GM19099 (cell line): ENCODE measurements around the gene SCAF1.
A peak's percentile ranks its signal among the peaks of the same experiment; 100 is the strongest.

Experiments
- POLR2A ChIP-seq: IDR thresholded peaks from 3 replicates; pipeline ENCODE4 v1.6.1; 2011; ENCODE audit warnings: low read depth; ENCODE audit not compliant: insufficient read length; ENCODE audit errors: extremely low read depth

Gene SCAF1

GRCh38 chr19:49637821-49638738 lies 3.9 kb upstream of the SCAF1 start:
- TF ChIP-seq POLR2A = no peak

DNA sequence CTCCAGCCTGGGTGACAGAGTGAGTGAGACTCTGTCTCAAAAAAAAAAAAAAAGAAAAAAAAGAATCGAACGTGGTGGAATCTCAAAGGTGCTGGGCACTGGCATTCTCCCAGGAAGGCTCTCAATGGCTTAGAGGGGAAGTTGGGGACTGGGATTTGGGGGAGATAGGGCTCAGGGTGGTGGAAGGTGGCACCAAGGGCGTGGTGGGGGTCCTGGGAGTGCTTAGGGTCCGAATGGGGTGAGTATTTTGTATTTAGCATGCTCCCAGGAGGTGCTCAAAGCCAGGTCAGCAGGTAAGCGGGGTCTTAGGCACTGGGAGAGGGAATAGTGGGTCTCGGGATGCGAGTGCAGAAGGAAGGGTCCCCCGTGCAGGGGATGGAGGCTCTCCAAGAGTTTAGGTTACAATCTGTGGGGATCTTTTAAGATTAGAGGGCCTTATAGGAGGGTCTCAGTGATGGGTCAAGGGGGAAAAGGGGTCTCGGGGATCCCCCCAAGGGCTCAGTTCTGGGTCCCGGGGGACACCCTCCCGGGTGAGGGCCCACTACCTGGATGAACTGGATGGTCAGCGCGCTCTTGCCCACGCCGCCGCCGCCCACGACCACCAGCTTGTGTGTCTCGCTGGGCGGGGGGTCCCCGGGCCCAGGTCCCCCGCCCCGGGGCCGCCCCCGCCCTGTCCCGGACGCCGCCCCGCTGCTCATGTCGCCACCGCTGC lies 2.5 kb upstream of the SCAF1 start:
- no peak for TF ChIP-seq POLR2A

GRCh38 chr19:49640113-49640898 lies 1.7 kb upstream of the SCAF1 start, which contains the start of gene RRAS:
Gene RRAS (minus strand): TSS chr19:49640143. CDS start chr19:49640098, 45 bp downstream.
- TF ChIP-seq POLR2A = peak; percentile 90

GRCh38 chr19:49642492-49643035 lies 555 bp downstream of the SCAF1 start:
- no peak for TF ChIP-seq POLR2A

- no peak for TF ChIP-seq POLR2A
These were observed 1.5 kb downstream of the SCAF1 start for GRCh38 chr19:49643466-49643865.

GRCh38 chr19:49645592-49645991 lies 3.6 kb downstream of the SCAF1 start:
- no peak for TF ChIP-seq POLR2A

DNA sequence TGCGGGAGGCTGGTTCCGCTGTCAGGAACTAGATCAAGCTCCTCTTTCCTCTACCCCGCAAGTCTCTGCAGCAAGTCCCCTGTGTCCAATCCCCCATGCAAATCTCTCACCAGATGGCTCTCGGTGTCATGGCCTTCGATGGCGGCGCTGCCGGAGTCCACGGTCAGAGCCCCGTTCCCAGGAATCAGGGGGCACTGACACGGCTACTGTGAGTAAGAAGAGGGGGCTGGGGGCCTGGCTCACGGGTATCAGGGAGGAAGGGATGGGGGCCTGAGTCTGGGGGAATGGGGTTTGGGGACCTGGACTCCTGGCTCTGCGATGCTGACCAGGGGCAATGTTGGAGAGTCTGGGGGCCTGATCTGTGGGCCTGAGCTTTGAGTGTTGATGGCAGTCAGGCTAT lies 4.0 kb downstream of the SCAF1 start:
- no peak for TF ChIP-seq POLR2A

DNA sequence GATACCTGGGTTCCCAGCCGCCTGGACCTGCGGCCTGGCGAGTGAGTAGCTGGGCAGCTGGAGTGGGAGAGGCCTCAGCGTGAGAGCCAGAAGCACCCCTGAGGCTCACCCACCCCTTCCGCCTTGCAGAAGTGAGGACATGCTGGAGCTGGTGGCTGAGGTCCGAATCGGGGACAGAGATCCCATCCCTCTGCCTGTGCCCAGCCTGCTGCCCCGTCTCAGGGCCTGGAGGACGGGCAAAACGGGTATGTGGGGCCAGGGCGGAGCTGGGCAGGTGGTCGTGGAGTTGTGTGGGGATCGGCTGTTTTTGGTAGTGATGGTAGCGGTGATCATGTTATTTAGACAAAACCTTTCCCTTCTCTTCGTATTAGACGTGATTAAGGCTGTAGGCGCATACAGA lies 4.6 kb downstream of the SCAF1 start:
- TF ChIP-seq POLR2A = no peak

- no peak for TF ChIP-seq POLR2A
These were observed 9.2 kb downstream of the SCAF1 start for GRCh38 chr19:49651029-49651819.

- no peak for TF ChIP-seq POLR2A
These were observed 10.0 kb downstream of the SCAF1 start for GRCh38 chr19:49651820-49652550.

DNA sequence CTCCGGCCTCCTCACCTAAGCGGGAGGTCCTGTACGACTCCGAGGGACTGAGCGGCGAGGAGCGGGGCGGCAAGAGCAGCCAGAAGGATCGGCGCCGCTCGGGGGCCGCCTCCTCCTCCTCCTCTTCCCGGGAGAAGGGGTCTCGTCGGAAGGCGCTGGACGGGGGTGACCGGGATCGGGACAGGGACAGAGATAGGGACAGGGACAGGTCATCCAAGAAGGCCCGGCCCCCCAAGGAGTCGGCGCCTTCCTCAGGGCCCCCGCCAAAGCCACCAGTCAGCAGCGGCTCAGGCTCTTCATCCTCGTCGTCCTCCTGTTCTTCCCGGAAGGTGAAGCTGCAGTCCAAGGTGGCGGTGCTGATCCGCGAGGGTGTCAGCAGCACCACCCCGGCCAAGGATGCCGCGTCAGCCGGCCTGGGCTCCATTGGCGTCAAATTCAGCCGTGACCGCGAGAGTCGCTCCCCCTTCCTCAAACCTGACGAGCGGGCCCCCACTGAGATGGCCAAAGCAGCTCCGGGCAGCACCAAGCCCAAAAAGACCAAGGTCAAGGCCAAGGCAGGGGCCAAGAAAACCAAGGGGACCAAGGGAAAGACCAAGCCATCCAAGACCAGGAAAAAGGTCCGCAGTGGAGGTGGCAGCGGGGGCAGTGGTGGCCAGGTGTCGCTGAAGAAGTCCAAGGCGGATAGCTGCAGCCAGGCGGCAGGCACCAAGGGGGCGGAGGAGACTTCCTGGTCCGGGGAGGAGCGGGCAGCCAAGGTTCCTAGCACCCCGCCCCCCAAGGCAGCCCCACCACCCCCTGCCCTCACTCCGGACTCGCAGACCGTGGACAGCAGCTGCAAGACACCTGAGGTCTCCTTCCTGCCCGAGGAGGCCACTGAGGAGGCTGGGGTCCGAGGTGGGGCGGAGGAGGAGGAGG lies 10.8 kb downstream of the SCAF1 start:
- TF ChIP-seq POLR2A = no peak

GRCh38 chr19:49653466-49653806 lies 11.4 kb downstream of the SCAF1 start:
- TF ChIP-seq POLR2A = no peak

DNA sequence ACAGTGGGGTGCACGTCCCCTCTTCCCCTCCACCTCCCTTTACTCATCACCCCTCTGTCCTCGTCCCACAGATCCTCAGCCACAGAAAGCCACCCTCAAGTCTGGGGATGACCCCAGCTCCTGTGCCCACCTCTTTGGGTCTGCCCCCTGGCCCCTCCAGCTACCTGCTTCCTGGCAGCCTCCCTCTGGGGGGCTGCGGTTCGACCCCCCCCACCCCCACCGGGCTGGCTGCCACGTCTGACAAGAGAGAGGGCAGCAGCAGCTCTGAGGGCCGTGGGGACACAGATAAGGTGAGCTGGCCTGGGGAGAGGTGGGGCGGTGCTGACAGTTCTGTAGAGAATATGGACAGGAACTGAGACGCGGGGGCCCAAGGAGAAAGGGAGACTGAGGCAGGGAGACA lies 12.6 kb downstream of the SCAF1 start:
- TF ChIP-seq POLR2A = no peak
